Parietal lobe (tissue), 2 donors: ENCODE results near the gene PDS5B. TPM values are rescaled to one million over a fixed set of nuclear protein-coding genes. Genes with fewer than 3 reads are reported as not detected.

Experiments
- small RNA-seq: library from RNA; depleted of rRNA; stranded (forward); fragments of <200 nt; gene quantifications from one replicate; pipeline ENCODE3, GENCODE V24; 2014; ENCODE audit warnings: low replicate concordance
- total RNA-seq: library from RNA; depleted of rRNA; stranded (reverse); fragments of >200 nt; gene quantifications from one replicate; pipeline ENCODE4 v1.2.3, GENCODE V29; 2014

PDS5B gene, protein sequence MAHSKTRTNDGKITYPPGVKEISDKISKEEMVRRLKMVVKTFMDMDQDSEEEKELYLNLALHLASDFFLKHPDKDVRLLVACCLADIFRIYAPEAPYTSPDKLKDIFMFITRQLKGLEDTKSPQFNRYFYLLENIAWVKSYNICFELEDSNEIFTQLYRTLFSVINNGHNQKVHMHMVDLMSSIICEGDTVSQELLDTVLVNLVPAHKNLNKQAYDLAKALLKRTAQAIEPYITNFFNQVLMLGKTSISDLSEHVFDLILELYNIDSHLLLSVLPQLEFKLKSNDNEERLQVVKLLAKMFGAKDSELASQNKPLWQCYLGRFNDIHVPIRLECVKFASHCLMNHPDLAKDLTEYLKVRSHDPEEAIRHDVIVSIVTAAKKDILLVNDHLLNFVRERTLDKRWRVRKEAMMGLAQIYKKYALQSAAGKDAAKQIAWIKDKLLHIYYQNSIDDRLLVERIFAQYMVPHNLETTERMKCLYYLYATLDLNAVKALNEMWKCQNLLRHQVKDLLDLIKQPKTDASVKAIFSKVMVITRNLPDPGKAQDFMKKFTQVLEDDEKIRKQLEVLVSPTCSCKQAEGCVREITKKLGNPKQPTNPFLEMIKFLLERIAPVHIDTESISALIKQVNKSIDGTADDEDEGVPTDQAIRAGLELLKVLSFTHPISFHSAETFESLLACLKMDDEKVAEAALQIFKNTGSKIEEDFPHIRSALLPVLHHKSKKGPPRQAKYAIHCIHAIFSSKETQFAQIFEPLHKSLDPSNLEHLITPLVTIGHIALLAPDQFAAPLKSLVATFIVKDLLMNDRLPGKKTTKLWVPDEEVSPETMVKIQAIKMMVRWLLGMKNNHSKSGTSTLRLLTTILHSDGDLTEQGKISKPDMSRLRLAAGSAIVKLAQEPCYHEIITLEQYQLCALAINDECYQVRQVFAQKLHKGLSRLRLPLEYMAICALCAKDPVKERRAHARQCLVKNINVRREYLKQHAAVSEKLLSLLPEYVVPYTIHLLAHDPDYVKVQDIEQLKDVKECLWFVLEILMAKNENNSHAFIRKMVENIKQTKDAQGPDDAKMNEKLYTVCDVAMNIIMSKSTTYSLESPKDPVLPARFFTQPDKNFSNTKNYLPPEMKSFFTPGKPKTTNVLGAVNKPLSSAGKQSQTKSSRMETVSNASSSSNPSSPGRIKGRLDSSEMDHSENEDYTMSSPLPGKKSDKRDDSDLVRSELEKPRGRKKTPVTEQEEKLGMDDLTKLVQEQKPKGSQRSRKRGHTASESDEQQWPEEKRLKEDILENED (N-terminal part only)
- total RNA-seq: 182 TPM

DNA sequence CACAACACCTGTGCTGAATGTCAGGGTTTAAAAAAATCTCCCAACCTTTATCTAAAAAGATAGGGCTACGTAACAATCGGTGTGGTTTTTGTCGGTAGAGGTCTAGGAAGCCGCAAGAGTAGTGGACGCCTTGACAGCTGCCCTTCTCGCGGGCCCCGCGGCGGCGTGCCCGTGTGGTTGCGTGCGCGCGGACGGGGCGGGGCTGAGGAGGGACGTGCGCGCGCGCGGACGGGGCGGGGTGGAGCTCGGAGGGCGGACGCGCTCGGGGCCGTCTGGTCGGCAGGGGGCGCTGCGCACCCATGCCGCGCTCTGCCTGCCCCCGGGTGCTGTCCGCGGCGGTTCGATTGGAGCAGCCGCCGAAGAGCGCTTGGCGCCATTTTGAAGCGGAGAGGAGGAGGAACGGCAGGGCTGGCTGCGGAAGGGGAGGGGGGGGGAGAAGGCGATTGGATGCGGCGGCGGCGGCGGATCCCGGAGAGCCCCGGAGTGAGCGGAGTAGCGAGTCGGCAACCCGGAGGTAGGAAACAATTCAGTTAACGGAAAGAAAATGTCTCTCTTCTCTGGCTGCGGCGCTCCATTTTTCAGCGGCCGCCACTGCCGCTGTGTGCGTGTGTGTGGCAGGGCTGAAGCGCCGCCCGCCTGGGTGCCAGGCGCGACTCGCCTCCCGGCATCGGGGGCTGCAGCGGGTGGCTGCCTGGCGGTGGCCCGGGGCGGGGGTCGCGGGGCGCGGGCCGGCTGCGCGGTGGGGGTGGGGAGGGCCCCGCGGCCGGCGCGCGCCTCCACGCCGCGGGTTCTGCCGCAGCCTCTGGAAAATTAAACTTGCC lies at the start of gene PDS5B:
TSS of gene PDS5B (plus strand) at position 373 of the 821 bp plus-strand sequence. CDS start 62,321 bp downstream, outside the sequence.

DNA sequence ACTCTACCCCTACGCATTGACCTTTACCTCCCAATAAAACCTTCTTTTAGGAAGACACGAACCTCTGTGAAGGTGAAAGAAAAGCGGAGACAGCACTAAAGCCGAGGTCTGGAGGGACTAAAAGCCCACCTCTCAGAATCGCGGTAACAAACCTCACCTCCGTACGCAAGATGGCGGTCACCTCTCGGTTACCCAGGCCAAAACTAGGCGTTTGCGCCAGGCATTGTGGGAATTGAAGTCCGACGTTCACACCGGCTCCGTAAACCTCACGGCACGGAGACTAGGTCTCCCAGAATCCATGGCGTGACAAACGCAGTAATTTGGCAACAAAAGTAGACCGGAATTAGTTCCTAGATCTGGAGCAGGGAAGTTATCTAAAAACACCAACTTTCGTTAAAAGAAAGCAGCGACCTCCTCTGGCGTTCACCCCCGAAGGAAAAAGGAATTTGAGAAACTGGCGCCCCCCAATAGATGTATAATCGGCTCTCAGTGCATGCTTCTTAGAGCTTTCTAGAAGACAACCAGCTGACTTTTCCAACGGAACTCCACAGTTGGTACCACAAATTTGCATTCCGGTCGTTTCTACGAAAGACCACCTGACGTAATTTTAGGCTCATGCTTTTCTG lies 47.5 kb upstream of the PDS5B start, which contains the start of gene N4BP2L2:
TSS of gene N4BP2L2 (minus strand) at position 175 of the 626 bp plus-strand sequence. CDS start 1,768 bp downstream, outside the sequence.

Small RNA genes within 50 kb of the gene (small RNA-seq; reads per million reads assigned to genes)
- gene RNY1P4: not detected

Other genes starting within 250 kb of the PDS5B start
- 21.9 TPM for gene N4BP2L1, start 158.3 kb upstream of the PDS5B start, total RNA-seq
- 244 TPM for gene N4BP2L2, start 47.7 kb upstream of the PDS5B start, total RNA-seq